GM19099 (cell line): ENCODE results near the gene KLK11.

Source experiments
- POLR2A ChIP-seq: IDR thresholded peaks from 3 replicates; pipeline ENCODE4 v1.6.1; 2011; ENCODE audit warnings: low read depth; ENCODE audit not compliant: insufficient read length; ENCODE audit errors: extremely low read depth

The KLK11 gene, protein sequence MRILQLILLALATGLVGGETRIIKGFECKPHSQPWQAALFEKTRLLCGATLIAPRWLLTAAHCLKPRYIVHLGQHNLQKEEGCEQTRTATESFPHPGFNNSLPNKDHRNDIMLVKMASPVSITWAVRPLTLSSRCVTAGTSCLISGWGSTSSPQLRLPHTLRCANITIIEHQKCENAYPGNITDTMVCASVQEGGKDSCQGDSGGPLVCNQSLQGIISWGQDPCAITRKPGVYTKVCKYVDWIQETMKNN

DNA sequence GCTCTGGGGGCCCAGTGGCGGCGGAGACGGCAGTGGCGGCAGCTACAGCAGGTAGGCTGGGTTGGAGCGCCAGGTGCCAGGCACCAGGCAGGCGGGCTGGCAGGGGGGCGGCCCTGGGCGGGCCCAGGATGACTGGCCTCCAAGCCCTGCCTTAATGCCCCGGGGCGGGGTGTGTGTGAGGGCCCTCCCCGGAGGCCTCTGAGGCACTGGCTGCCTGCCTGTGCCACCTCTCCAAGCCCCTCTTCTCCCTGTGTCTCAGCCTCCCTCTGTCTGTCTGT, at the start of gene KLK11:
Gene KLK11, minus strand, starts transcription at position 63 of the 278 bp plus-strand sequence. CDS start 985 bp downstream, outside the sequence.
- TF ChIP-seq POLR2A = no peak

DNA sequence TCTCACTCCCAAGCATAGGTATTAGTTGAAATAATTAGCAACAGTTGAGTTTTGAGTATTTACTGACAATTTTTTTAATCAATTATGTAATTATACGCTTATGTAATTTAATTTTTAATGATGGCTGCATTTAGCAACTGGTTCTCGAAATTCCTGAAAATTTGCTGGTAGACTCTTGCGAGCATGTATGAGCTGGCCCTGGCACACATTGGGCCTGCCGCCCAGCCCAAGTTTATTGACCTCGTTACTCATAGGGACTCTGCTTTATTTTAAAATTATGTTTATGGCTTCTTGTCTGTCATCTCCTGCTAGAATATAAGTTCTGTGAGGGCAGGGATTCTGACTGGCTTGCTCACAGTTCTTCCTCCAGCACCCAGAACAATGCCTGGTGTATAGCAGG, 49.6 kb upstream of the KLK11 start:
- no peak for TF ChIP-seq POLR2A

DNA sequence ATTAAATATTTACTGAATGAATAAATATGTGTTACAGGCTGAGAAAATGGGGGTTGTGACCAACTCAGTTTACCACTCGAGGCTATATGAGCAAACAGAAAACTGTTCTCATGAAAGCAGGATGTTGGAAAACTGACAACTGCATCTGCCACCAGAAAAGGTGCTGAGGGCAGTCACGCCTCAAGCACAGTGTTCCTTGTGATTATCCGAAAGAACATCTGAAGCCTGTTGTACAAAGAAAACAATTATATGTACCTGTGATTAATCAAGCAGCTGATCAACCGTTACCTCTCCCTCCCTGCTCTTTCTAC, 44.6 kb upstream of the KLK11 start:
- TF ChIP-seq POLR2A = no peak

DNA sequence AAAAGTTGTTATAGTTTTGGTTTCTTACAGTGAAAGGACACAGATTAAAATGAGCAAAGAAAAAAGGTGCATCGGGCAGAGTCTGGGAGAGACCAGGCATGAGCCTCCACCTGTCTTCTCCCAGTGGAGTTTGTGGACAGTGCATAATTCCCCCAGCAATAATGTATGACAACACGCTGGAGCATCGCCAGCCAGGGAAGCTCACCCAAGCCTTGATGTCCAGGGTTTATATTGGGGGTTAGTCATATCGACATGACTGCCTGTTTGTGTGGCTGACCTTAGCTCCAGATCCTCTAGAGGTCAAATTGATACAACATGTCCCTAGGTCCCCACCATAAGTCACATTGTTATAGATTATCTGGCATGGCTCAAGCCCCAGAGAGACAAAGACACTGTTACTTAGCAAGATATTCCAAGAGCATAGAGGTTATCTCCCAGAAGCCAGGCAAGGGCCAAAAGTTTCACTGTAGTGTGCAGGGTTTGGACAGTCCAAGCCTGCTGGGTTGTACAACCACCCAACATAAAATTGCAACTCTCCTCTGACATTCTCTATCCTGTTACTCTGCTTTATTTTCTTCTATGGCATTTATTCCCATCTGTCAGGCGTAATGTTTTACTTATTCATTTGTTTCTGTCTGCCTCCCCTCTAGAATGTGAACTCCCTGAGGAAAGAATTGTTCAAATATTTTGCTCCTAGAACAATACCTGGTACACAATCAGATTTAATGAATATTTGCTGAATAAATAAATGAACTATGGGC, 44.1 kb upstream of the KLK11 start:
- TF ChIP-seq POLR2A = no peak

DNA sequence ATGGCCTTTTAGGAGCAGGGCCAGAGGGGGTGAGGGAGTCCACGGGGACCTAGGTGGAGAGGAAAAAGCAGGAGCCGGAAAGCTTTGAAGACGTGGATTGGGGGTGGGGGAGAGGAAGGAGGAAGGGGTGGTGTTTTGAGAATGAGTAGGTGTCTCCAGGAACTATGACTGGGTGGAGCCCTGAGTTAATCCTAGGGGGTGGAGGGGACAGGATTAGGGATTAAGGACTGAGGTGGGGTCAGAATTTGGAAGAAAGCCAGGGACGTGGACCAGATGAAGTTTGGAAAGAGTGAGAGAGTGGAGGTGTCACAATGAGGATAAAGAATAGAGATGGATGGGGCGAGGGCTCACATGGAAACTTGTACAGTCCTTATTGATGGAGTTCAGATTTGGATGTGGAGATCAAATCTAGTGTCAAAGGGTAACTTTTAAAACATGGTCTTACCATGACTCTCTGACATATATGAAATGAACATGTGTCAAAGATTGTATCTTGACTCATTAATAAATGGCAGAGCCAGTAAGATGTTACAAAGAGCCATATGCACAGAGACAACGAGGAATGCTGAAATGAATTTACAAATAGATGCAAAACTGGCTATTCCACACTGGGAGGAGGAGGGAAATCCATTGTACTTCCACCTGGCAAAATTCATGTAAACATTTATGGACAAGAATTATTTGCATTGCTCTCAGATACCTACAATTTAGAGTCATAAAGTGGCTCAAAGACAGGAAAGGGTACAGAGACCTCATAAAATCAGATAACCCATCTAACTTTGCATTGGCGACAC, 40.2 kb upstream of the KLK11 start:
- no peak for TF ChIP-seq POLR2A

DNA sequence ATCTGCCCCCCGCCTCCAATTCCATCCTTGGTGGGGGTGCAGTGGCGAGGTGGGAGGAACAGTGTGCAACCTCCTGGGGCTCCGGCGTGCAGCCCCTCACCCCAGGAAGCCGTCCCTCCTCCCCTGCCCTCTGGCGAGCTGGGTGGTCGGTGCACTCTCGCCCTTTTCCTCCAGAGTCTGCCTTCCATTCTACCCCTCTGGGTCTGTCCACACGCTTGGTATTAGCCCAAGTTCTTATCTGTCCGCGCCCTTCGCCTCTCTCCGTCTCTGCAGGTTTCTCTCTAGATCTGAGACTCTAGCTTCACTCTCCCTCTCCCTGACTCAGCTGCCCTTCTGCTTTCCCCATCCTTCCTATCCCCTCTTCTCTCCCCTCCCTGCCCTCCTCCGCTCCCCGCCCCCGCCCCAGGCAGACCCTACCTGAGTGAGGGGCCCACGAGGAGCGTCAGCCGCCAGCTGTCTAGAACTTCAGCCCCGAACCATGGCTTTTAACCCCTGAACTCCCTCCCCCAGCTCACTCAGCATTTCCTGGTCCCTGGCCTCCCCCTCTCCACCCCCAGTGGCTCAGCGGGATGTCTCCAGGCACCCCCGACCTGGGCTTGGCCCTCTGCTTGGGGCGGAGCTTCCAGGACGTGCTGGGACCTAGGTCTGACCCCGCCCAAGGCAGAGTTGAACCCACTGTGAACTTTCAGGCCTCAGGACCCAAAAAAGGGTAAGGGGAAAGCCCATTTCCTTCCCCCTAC, 39.0 kb upstream of the KLK11 start:
- TF ChIP-seq POLR2A = no peak

DNA sequence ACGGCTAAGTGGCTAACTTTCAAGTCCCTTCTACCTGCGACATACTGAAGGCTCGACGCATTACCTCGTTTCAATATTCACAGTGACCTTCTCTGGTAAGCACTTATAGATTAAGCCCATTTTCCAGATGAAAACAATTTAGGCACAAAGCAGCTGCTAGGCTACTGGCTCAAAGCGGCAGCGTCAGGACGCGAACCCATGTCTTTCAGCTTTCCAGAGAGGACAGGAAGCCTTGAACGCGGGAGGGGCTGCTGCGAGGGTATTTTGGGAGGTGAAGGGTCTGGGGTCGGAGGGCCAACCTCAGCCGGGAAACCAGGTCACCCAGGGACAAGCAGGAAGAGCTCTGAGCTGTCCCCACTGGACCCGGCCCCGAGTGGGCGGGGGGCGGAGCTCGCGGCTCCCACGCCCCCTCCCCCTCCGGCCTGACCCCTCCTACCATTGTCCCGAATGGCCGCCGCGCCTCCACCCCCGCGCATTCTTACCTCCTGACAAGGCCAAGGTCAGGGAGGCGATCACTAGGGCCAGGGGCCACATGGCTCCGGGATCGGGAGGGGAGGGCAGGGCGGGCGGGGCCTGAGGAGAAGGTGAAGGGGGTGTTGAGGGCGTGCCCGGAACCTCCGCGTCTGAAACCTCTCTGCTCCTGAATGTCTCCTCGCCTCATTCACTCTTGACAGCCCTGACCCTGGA, 38.3 kb upstream of the KLK11 start, which contains the start of gene KLK13:
Gene KLK13, minus strand, starts transcription at position 559 of the 687 bp plus-strand sequence. Its CDS starts 25 bp downstream, at position 534.
- TF ChIP-seq POLR2A = no peak

DNA sequence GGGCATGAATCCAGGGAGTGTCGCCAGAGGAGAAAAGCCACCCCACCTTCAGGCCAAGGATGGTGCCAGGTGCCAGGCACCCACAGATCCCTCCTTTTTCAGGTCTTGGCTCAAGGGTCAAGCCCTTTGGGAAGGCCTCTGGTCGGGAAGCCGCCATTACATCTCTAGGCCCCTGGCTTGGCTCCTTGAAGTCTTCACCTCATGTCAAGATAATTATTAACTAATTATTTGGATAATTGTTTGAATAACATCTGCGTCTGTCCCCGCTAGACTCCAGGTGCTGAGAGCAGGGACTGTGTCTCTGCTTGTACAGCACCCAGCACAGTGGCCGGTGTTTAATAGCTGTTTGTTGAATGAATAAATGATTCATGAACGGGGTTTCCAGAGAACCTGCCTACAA, 37.2 kb upstream of the KLK11 start:
- no peak for TF ChIP-seq POLR2A

DNA sequence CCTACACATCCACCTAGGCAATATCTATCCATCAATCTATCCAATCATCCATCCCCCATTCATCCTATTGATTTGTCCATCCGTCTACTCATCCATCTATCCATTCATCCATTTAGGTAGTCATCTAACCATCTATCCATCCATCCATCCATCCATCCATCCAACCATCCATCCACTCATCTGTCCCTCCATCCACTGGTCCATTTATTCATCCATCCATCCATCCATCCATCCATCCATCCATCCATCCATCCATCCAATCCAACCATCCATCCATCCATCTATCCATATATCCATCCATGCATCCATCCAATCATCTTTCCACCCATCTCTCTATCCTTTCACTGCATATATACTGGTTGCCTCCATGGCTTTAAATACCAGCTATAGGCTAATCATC, 34.6 kb upstream of the KLK11 start:
- TF ChIP-seq POLR2A = no peak

DNA sequence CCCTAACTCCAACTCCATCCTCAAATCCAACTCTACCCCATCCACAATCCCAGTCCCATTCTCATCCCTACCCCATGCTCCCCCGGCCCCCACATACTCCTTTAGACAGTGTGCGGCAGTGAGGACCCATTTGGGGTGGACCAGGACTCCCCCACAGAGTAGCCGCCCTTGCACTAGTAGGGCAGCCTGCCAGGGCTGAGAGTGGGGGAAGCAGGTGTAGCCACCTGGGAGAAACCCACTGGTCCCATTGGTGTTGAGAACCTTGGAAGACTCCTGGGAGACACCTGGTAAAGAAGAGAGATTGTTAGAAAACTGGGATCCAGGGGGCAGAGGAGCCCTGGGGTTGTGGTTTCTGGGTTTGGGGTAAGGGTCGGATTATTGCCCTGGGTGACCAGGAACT, 33.9 kb upstream of the KLK11 start:
- TF ChIP-seq POLR2A = no peak

DNA sequence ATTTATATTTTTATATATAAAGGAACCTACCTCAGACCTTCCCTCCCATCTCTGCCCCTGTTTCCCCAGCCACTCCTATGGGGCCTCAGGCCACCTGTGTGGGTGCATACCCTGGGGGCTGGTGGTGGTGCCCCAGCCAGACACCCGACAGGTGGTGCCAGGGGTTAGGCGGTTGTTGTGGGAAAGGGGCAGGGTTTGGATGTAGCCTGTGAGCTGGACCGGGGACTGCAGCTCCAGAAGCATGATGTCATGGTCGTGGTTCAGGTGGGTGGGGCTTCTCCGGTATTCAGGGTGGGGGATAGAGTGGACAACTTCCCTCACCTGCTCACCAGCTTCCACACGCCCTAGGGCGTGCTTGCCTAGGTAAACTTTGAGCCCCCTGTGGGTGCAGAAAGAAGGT, 33.3 kb upstream of the KLK11 start:
- TF ChIP-seq POLR2A = no peak

DNA sequence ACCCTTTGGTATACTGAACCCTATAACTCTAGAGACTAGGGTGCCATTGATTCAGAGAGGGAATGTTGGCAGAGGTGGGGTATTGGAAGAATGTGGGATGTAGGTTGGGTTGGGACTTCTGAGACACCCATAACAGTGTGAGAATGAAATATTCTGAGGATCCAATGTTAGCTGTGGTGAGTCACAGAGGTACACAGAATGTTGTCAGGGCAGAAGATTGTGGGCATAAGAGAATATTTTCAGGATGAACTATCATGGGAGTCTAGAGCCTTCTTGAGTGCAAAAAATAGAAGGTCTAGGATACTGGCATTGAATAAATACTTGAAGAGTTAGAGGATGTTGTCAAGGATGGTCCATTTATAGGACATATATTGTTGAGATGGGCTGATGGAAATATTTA, 29.4 kb upstream of the KLK11 start:
- TF ChIP-seq POLR2A = no peak

DNA sequence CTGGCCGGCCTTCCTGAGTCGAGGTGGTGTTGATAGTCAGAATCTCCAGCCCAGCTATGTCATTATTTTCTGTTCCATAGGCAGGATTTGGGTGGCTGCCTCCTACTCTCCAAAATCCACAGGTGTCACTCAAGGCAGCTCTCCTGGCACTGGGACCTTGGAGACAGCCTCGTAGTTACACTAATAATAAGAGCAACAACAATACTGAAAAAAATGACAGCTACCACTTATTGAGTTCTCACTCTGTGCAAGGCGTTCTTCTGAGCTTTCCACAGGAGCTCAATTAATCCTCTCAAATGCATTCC, 20.6 kb upstream of the KLK11 start:
- no peak for TF ChIP-seq POLR2A

DNA sequence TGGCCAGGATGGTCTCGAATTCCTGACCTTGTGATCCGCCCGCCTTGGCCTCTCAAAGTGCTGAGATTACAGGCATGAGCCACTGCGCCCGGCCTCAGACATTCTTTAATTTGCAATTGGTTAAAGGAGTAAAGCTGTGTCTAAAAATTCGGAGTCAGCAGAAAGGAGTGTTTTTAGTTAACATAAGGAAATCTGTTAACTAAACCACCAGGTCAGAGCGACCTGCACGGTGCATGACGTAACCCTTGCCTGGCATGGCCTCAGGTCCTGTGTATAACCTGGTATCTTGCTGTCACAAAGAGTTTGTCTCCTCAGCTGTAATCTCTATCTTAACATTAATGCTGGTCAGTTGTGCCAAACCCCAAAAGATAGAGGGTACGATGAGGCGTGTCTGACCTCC, 17.9 kb upstream of the KLK11 start:
- TF ChIP-seq POLR2A = no peak

DNA sequence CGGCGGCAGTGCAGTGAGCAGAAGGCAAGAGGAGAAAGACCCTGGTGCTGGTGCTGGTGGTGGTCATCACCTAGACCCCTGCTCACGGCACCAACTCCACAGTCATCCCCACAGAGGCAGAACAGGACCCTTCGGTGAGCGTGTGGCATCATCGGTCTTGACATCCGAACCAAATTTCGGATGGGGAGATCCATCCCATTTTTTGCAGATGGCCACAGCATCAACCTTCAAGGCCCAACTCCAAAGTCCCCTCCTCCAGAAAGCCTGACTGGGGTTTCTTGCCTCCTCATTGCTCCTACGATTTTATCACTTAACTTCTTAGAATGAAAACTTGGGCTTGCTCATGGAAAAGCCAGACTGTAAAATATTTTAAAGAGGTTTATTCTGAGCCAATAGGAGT, 17.1 kb upstream of the KLK11 start:
- no peak for TF ChIP-seq POLR2A

DNA sequence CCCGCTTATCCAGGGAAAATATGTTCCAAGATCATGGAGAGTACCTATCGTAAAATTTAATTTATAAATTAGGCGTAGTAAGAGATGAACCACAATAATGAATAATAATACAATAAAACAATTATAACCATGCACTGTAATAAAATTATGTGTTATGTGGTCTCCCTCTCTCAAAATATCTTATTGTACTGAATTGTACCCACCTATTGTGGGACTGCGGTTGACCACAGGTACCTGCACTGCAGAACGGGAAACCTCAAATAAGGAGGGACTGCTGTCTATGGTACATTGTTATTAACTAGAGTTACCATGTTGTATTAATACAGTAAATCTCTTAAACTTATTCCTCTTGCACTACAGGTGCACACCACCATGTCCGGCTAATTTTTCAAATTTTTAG, 13.7 kb upstream of the KLK11 start:
- TF ChIP-seq POLR2A = no peak

DNA sequence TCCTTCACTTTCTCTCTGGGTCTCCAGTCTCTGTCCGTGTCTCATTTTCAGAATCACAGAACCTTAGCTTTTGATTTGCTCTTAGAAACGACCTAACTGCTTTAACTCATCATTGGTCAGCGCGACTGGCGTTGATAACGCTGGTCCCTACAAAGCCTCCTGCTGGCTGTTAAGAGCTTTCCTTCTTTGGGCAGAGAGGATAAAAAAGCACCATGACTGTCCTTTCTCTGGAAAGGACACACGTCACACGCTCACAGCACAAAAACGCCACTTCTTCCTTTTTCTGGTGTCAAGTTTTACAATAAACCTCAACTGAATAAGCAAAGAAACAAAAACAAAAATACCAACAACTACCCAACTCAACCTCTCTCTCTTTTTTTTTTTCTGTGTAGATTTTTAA, 10.1 kb upstream of the KLK11 start:
- TF ChIP-seq POLR2A = no peak
